ENCODE measurements around the gene KCP.

Gene KCP

DNA sequence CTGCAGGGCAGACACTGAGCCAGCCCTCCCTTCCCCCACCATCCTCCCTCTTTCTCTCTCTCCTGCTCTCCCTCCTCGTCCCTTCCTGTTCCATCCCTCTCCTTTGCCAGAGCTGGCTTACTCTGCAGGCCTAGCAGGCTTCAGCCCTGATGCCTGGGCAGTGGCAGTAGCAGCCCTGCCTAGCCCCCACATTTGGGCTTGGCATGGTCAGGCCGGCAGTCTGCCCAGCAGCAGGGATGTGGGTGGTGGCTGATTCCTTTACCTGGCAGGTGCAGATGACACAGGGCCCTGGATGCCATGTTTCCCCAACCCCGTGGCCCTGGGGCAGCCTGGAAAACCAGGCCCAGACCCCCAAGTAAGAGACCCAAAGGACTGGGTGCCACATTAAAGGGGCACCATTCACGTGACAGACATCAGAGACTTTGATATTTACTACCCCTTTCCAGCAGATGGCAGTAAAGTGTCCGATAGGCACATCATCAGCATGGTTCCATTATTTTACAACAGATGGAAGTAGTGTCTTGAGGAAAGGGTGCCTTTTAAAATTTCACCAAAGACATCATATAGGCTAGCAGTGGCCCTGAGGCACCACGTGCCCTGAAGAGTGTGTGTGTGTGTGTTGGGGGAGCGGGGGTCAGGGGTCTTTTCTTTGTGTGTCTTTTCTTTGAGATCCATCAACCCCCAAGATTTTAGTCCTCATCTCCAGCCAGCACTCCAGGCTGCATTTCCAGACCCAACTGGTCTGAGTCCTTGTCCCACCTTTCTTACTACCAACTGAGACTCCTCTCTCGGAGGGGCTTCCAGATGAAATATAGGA is 5.9 kb downstream of the KCP start:
- DNase-seq = no peak

- DNase-seq = no peak
These were observed 6.7 kb downstream of the KCP start for GRCh38 chr7:128903621-128904361.

DNA sequence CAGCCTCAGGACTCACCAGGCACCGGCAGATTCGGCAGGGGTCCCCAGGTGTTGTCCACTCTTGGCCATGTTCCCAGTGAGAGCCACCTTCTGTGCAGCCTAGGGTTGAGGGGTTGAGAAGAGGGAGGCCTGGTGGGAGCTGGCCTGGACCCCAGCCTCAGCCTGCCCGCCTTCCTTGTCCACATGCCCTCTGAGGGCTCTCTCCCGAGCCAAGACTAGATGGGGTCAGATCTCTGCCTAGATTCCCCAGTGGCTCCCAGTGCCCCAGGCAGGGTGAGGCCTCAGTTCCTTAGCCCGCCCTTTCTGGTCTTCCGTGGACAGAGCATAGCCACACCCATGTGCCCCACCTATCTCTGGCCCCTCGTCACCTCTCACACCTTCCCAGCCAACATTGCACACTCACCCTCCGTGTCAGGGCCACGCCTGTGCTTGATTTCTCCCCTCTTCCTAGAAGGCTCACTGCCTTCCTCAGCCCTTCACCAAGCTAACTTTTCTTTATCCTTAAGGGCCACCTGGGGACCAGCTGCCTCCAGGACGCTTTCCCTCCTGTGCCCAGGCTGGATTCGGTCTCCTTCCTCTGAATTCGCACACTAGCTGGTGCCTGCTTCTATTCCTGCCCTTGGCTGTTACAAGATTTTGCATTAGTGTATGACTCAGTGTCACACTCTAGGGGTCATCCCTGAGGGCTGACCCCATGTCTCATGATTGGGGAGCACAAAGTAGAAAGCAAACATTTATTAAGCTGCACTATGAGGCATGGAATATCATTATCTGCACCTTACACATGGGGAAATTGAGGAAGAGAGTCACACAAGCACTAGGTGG is 7.5 kb downstream of the KCP start:
- DNase-seq = no peak

- no peak for DNase-seq
These were observed 10.3 kb downstream of the KCP start for GRCh38 chr7:128900237-128900636.

GRCh38 chr7:128899392-128899791 is 11.1 kb downstream of the KCP start:
- no peak for DNase-seq

- no peak for DNase-seq
These were observed 15.2 kb downstream of the KCP start for GRCh38 chr7:128895320-128895719.

- no peak for DNase-seq
These were observed 16.4 kb downstream of the KCP start for GRCh38 chr7:128894101-128894440.

GRCh38 chr7:128893251-128894100 is 17.0 kb downstream of the KCP start:
- DNase-seq = no peak

DNA sequence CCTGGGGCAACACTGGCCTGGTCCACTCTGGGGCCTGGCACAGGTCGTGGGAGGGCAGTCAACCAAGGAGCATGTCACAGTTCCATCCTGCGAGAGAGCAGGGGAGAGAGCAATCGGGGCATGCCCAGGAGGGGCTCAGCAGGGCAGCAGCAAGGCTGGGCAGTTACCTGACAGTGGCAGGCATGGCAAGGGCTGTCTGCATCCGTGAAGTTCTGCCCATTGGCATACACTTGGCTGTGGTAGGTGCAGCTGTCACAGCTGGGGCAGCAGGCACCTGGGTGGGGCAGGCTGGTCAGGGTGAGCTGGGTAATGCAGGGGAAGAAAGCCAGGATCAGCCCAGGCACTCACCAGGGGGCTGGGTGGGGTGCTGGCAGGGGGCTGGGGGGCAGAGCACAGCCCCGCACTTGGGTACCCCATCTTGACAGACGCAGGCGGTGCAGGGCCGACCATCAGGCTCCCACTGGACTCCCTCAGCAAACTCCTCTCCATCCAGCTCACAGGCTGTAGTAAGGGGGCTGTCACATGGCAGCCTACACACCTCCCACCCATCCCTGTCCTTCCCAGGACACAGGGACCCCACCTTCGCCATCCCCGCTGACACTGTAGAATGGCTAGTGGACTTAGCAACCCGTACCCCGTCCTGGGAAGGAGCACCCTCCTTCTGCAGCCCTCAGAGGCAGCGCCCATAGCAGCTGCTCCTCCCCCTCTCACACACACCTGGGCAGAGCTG is 17.8 kb downstream of the KCP start:
- no peak for DNase-seq

DNA sequence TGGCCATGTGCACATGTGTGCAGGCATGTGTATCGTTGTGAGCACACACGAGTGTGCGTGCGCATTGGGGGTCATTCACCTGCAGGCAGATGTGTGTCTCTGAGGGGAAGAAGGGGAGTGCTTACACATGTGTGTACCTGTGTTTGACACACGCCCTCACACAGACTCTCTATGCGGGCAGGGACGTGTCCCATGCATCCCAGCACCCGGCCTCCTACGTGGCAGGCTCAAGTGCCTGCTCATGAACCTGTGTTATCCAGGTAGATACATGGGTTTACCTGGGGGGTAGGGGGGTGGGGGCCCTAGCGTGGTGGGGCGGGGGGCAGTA is 18.6 kb downstream of the KCP start:
- DNase-seq = no peak

- DNase-seq = no peak
These were observed 19.2 kb downstream of the KCP start for GRCh38 chr7:128891110-128891941.

GRCh38 chr7:128890306-128891109 is 20.0 kb downstream of the KCP start:
- no peak for DNase-seq

- DNase-seq = no peak
These were observed 21.4 kb downstream of the KCP start for GRCh38 chr7:128889121-128889520.

DNA sequence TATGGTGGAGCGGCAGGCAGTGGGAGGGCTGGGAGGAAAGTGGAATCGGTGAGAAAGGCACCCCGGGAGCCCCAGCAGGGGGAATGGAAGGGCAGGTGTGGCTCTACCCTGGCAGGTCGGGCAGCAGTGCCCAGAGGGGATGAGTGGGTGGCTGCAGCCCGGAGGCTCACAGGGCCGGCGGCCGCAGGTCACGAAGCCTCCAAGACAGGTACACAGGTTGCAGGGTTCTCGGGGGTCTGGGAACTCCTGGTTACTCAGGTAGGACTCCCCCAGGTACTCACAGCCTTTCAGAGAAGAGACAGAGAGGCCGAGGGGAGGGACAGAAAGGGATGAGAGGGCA is 21.8 kb downstream of the KCP start:
- DNase-seq = no peak

DNA sequence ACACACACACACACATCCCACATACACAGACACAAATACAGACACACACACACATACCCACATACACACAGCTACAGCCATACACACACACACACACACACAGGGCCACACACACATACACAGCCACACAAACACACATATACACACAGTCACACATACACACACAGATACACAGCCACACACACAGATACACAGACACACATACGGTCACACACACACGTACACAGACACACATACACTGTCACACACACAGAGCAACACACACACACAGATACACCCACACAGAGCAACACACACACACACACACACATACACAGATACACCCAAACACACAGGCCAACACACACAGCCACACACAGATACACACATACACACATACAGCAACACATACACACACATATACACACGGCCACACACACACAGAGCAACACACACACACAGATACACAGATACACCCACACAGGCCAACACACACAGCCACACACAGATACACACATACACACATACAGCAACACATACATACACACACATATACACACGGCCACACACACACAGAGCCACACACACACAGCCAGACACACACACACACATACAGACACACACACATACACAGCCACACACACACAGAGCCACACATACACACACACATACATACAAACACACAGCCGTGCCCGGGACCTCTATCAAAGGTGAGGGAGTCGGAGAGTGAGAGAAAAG is 22.3 kb downstream of the KCP start:
- DNase-seq = no peak

GRCh38 chr7:128887169-128888038 is 23.1 kb downstream of the KCP start:
- no peak for DNase-seq

GRCh38 chr7:128886391-128887168 is 23.9 kb downstream of the KCP start:
- DNase-seq = no peak

All from stimulated activated CD4-positive, alpha-beta T cell treated with anti-CD3 and anti-CD28 coated beads, Interleukin-2, amount 100 ng/mL, for 48 hours (primary cell).